MM.1S (cell line): Measurements from ENCODE around the gene PIK3R6.

ENCODE experiments used
- DNase-seq: peaks from one replicate; pipeline ENCODE4 v3.0.0-alpha.2; 2015
- H2AFZ ChIP-seq: fragments of 300-600 bp; sonication (generic); 2 replicates; pipeline ENCODE4 v1.6.0; 2016; ENCODE audit warnings: antibody characterized with exemption, low read length
- H3F3A ChIP-seq: fragments of 300-600 bp; sonication (generic); 2 replicates; pipeline ENCODE4 v1.6.1; 2016; ENCODE audit warnings: mild to moderate bottlenecking, antibody characterized with exemption, low read length, moderate library complexity, mixed read lengths; ENCODE audit not compliant: insufficient read depth
- H3K27ac ChIP-seq: fragments of 300-600 bp; sonication (generic); 2 replicates; pipeline ENCODE4 v1.5.1; 2016; ENCODE audit warnings: mild to moderate bottlenecking, low read length
- H3K27me3 ChIP-seq: fragments of 300-600 bp; sonication (generic); replicated peaks from 2 replicates; pipeline ENCODE4 v1.6.0; 2016; ENCODE audit warnings: low read length; ENCODE audit not compliant: insufficient read depth
- H3K36me3 ChIP-seq: fragments of 300-600 bp; sonication (generic); replicated peaks from 2 replicates; pipeline ENCODE4 v1.6.1; 2016; ENCODE audit warnings: mild to moderate bottlenecking, low read length, mixed read lengths; ENCODE audit not compliant: insufficient read depth
- H3K4me1 ChIP-seq: fragments of 300-600 bp; sonication (generic); 2 replicates; pipeline ENCODE4 v1.6.1; 2016; ENCODE audit warnings: low read length, mixed read lengths
- H3K4me2 ChIP-seq: fragments of 300-600 bp; sonication (generic); 2 replicates; pipeline ENCODE4 v1.6.0; 2016; ENCODE audit warnings: low read depth, low read length
- H3K4me3 ChIP-seq: fragments of 300-600 bp; sonication (generic); 2 replicates; pipeline ENCODE4 v1.5.1; 2016; ENCODE audit warnings: low read length, mixed read lengths
- H3K79me2 ChIP-seq: fragments of 300-600 bp; sonication (generic); 2 replicates; pipeline ENCODE4 v1.6.1; 2016; ENCODE audit warnings: mixed run types, low read length, mixed read lengths
- H3K9ac ChIP-seq: fragments of 300-600 bp; sonication (generic); 2 replicates; pipeline ENCODE4 v1.6.1; 2016; ENCODE audit warnings: low read length, mixed read lengths
- H3K9me2 ChIP-seq: fragments of 300-600 bp; sonication (generic); replicated peaks from 2 replicates; pipeline ENCODE4 v1.6.1; 2016; ENCODE audit warnings: mild to moderate bottlenecking, low read length, mixed read lengths; ENCODE audit not compliant: insufficient read depth
- H3K9me3 ChIP-seq: fragments of 300-600 bp; sonication (generic); replicated peaks from 2 replicates; pipeline ENCODE4 v1.6.1; 2016; ENCODE audit warnings: mild to moderate bottlenecking, low read length, mixed read lengths; ENCODE audit not compliant: insufficient read depth
- H4K20me1 ChIP-seq: fragments of 300-600 bp; sonication (generic); 2 replicates; pipeline ENCODE4 v1.6.1; 2016; ENCODE audit warnings: mild to moderate bottlenecking, low read length, moderate library complexity, mixed read lengths; ENCODE audit not compliant: insufficient read depth
- EZH2 ChIP-seq: fragments of 300-600 bp; sonication (generic); optimal IDR thresholded peaks from 2 replicates; pipeline ENCODE3; 2017; ENCODE audit warnings: low read depth, mild to moderate bottlenecking, antibody characterized with exemption, low read length, mixed read lengths
- EZH2phosphoT487 ChIP-seq: fragments of 300-600 bp; sonication (generic); IDR thresholded peaks from 2 replicates; pipeline ENCODE4 v1.6.1; 2018; ENCODE audit warnings: antibody characterized with exemption, low read length
- TF ChIP-seq, protein P1 (sequence below): fragments of 300-600 bp; sonication (generic); IDR thresholded peaks from 2 replicates; pipeline ENCODE4 v1.5.1; 2016; ENCODE audit warnings: antibody characterized with exemption, low read length, mixed read lengths

PIK3R6 gene

GRCh38 chr17:8873801-8874715 lies 6.6 kb upstream of the PIK3R6 start:
- no peak for DNase-seq
- H3F3A ChIP-seq = no peaks in the 10 kb centered on the region
- no peaks in the 10 kb centered on the region for H4K20me1 ChIP-seq
- no peaks in the 10 kb centered on the region for H3K36me3 ChIP-seq
- no peak overlapping the region for H3K4me2 ChIP-seq
- no peak overlapping the region for H3K27ac ChIP-seq
- no peak overlapping the region for H2AFZ ChIP-seq
- TF ChIP-seq EZH2phosphoT487 (no peak), EZH2 (no peak)
- TF ChIP-seq, protein P1, sequence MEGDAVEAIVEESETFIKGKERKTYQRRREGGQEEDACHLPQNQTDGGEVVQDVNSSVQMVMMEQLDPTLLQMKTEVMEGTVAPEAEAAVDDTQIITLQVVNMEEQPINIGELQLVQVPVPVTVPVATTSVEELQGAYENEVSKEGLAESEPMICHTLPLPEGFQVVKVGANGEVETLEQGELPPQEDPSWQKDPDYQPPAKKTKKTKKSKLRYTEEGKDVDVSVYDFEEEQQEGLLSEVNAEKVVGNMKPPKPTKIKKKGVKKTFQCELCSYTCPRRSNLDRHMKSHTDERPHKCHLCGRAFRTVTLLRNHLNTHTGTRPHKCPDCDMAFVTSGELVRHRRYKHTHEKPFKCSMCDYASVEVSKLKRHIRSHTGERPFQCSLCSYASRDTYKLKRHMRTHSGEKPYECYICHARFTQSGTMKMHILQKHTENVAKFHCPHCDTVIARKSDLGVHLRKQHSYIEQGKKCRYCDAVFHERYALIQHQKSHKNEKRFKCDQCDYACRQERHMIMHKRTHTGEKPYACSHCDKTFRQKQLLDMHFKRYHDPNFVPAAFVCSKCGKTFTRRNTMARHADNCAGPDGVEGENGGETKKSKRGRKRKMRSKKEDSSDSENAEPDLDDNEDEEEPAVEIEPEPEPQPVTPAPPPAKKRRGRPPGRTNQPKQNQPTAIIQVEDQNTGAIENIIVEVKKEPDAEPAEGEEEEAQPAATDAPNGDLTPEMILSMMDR = no peak
- H3K79me2 ChIP-seq = no peaks in the 10 kb centered on the region
- H3K9me2 ChIP-seq = no peaks in the 10 kb centered on the region
- no peak overlapping the region for H3K4me3 ChIP-seq
- peaks cover 14% of the 10 kb centered on the region for H3K27me3 ChIP-seq
- H3K9me3 ChIP-seq = no peaks in the 10 kb centered on the region
- no peak overlapping the region for H3K9ac ChIP-seq
- H3K4me1 ChIP-seq = no peaks in the 10 kb centered on the region

DNA sequence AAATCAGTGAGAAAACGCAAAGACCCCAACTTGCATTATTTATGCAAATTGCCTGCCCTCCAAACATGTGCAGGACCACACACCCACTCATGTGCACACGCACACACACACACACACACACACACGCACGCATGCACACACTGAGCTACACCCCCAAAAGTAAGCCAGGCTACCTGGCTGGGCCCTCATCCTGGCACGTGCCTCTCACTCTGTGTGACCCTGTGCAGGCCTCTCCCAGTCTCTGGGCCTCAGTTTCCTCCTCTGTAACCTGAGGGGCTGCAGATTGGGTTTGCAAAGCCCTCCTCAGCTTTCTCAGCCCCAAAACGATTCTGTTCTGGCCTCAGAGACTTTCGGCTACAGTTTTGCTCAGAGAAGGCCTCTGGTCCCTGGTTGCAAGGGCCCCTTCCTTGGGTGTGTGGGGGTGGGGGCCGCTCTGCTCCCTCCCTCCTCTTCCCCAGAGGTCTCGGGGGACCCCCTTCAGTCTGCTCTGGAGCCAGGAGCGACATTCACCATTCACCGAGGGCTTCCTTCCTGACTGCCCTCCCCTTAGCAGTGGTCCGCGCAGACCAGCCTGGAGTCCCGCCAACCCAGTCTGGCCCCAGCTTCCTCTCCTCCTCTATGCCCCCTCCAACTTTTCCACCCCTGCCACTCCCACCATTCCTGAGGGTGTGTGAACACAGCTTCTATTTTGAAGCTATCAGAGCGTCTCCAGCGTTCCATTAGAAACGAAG lies 5.4 kb upstream of the PIK3R6 start:
- Histone ChIP-seq H3K4me1 (no peaks in the 10 kb centered on the region), H2AFZ (no peak overlapping the region)
- TF ChIP-seq, protein P1 = no peak
- TF ChIP-seq EZH2phosphoT487 (no peak), EZH2 (no peak)

GRCh38 chr17:8872036-8872704 lies 4.7 kb upstream of the PIK3R6 start:
- Histone ChIP-seq H3K4me1 (no peaks in the 10 kb centered on the region), H3K9me2 (no peaks in the 10 kb centered on the region), H3K79me2 (no peaks in the 10 kb centered on the region), H3F3A (no peaks in the 10 kb centered on the region), H3K36me3 (no peaks in the 10 kb centered on the region), H4K20me1 (no peaks in the 10 kb centered on the region), H3K4me3 (no peak overlapping the region), H3K9me3 (no peaks in the 10 kb centered on the region), H3K27me3 (peaks cover 26% of the 10 kb centered on the region), H3K9ac (no peak overlapping the region), H2AFZ (no peak overlapping the region), H3K27ac (no peak overlapping the region), H3K4me2 (no peak overlapping the region)
- TF ChIP-seq, protein P1 = no peak
- TF ChIP-seq EZH2 (no peak), EZH2phosphoT487 (no peak)
- no peak for DNase-seq

More for the DNA sequence above, 5.4 kb upstream of the PIK3R6 start:
- H3K36me3 ChIP-seq = no peaks in the 10 kb centered on the region
- H3K9me3 ChIP-seq = no peaks in the 10 kb centered on the region
- H3K4me3 ChIP-seq = no peak overlapping the region
- H3F3A ChIP-seq = no peaks in the 10 kb centered on the region
- H3K9me2 ChIP-seq = no peaks in the 10 kb centered on the region
- H3K9ac ChIP-seq = no peak overlapping the region
- no peaks in the 10 kb centered on the region for H4K20me1 ChIP-seq
- H3K79me2 ChIP-seq = no peaks in the 10 kb centered on the region
- H3K4me2 ChIP-seq = no peak overlapping the region
- no peak overlapping the region for H3K27ac ChIP-seq
- no peak for DNase-seq
- peaks cover 22% of the 10 kb centered on the region for H3K27me3 ChIP-seq
